Breast epithelium (tissue), 4 donors: Measurements from ENCODE around the gene UTP25. TPM values are rescaled to one million over a fixed set of nuclear protein-coding genes. Genes with fewer than 3 reads are reported as not detected.

Experiments used
- DNase-seq, 2 donors: peaks; one replicate each; pipeline ENCODE4 v3.0.0-alpha.2; 2019; ENCODE audit warnings: low spot score in 2 of 2
- H3K27ac ChIP-seq, 2 donors: fragments of 200-600 bp; sonication (generic) in 1 of 2; one replicate each; pipeline ENCODE4 v1.5.1; 2016 to 2019; ENCODE audit warnings: mild to moderate bottlenecking in 1 of 2
- H3K27me3 ChIP-seq, 2 donors: fragments of 200-600 bp; sonication (generic) in 1 of 2; one replicate each; pipeline versions ENCODE4 v1.5.1 to v1.6.0; 2017 to 2019; ENCODE audit warnings: control low read depth in 1 of 2, mild to moderate bottlenecking in 1 of 2
- H3K36me3 ChIP-seq: fragments of 200-600 bp; one replicate; pipeline ENCODE4 v1.5.1; 2019
- H3K4me1 ChIP-seq, 2 donors: fragments of 200-600 bp; sonication (generic); one replicate each; pipeline ENCODE4 v1.5.1; 2016 to 2019; ENCODE audit warnings: control low read depth in 1 of 2
- H3K4me3 ChIP-seq, 3 donors: fragments of 200-600 bp; sonication (generic); 1 replicate in 2 of 3; 2 replicates in 1 of 3; pipeline ENCODE4 v1.5.1; 2016 to 2019; ENCODE audit warnings: mild to moderate bottlenecking in 3 of 3, moderate library complexity in 2 of 3
- H3K9me3 ChIP-seq, 2 donors: fragments of 200-600 bp; sonication (generic) in 1 of 2; one replicate each; pipeline ENCODE4 v1.5.1; 2016 to 2019; ENCODE audit warnings: control low read depth in 1 of 2
- CTCF ChIP-seq, 3 donors: fragments of 450-650 bp; IDR thresholded peaks; one replicate each; pipeline ENCODE4 v1.5.1; 2016 to 2017; ENCODE audit warnings: antibody characterized with exemption in 3 of 3, mild to moderate bottlenecking in 3 of 3, moderate library complexity in 3 of 3
- POLR2A ChIP-seq: fragments of 450-650 bp; IDR thresholded peaks from one replicate; pipeline ENCODE4 v1.6.1; 2016; ENCODE audit warnings: antibody characterized with exemption, mild to moderate bottlenecking, moderate library complexity
- POLR2AphosphoS5 ChIP-seq, 3 donors: sonication (generic); formaldehyde crosslinking; IDR thresholded peaks; one replicate each; pipeline ENCODE4 v1.6.1; 2017; ENCODE audit warnings: antibody characterized with exemption in 3 of 3
- intact Hi-C: fragments of 100-400 bp; cut with DNase I; formaldehyde crosslinking; loops from one replicate; pipeline ENCODE4 v1.15.1; 2023; ENCODE audit warnings: low total_unique reads
- total RNA-seq, 3 donors: library from RNA; depleted of rRNA; stranded (reverse); fragments of >200 nt; gene quantifications; one replicate each; pipeline ENCODE4 v1.1.0, GENCODE V29; 2016

The UTP25 gene
- total RNA-seq, 3 donors from 2014 or later = 6.4 to 15.5 (median 11.1) TPM

GRCh38 chr1:209880031-209880430 is 52.3 kb downstream of the UTP25 start:
- H3K27me3 ChIP-seq = peaks cover 0 to 15% of the 10 kb centered on the region in 2 donors
- no peaks in the 10 kb centered on the region for H3K9me3 ChIP-seq
- no peak overlapping the region for H3K27ac ChIP-seq
- no peak overlapping the region for H3K4me3 ChIP-seq
- no peaks in the 10 kb centered on the region for H3K36me3 ChIP-seq
- TF ChIP-seq POLR2A (no peak), CTCF (IDR thresholded peaks at IDR 0.05) (no peak), POLR2AphosphoS5 (IDR thresholded peaks at IDR 0.05) (no peak)
- H3K4me1 ChIP-seq = no peaks in the 10 kb centered on the region
- DNase-seq = no peak
- intact Hi-C loops = no loop called here

- Histone ChIP-seq H3K9me3 (no peaks in the 10 kb centered on the region), H3K4me1 (no peaks in the 10 kb centered on the region), H3K27me3 (peaks cover 0 to 15% of the 10 kb centered on the region in 2 donors), H3K4me3 (no peak overlapping the region), H3K27ac (no peak overlapping the region), H3K36me3 (no peaks in the 10 kb centered on the region)
- TF ChIP-seq CTCF (IDR thresholded peaks at IDR 0.05) (no peak), POLR2AphosphoS5 (IDR thresholded peaks at IDR 0.05) (no peak), POLR2A (no peak)
- DNase-seq = no peak
- intact Hi-C loops = no loop called here
Observed at GRCh38 chr1:209881619-209882018, 53.8 kb downstream of the UTP25 start.

GRCh38 chr1:209882286-209882685 is 54.5 kb downstream of the UTP25 start:
- Histone ChIP-seq H3K4me1 (no peaks in the 10 kb centered on the region), H3K9me3 (no peaks in the 10 kb centered on the region), H3K36me3 (no peaks in the 10 kb centered on the region), H3K27ac (no peak overlapping the region), H3K27me3 (peaks cover 0 to 15% of the 10 kb centered on the region in 2 donors), H3K4me3 (no peak overlapping the region)
- intact Hi-C loops = no loop called here
- DNase-seq = no peak
- TF ChIP-seq CTCF (IDR thresholded peaks at IDR 0.05) = no peak
- TF ChIP-seq POLR2A = no peak
- TF ChIP-seq POLR2AphosphoS5 (IDR thresholded peaks at IDR 0.05) = no peak

- H3K4me3 ChIP-seq = no peak overlapping the region
- no peak overlapping the region for H3K27ac ChIP-seq
- DNase-seq = no peak
- intact Hi-C loops = no loop called here
- TF ChIP-seq POLR2A (no peak), CTCF (IDR thresholded peaks at IDR 0.05) (no peak), POLR2AphosphoS5 (IDR thresholded peaks at IDR 0.05) (no peak)
- no peaks in the 10 kb centered on the region for H3K36me3 ChIP-seq
- peaks cover 0 to 15% of the 10 kb centered on the region in 2 donors for H3K27me3 ChIP-seq
- no peaks in the 10 kb centered on the region for H3K4me1 ChIP-seq
- H3K9me3 ChIP-seq = no peaks in the 10 kb centered on the region
Observed at GRCh38 chr1:209882942-209883340, 55.2 kb downstream of the UTP25 start.

- H3K27ac ChIP-seq = no peak overlapping the region
- H3K4me1 ChIP-seq = no peaks in the 10 kb centered on the region
- no peak overlapping the region for H3K4me3 ChIP-seq
- no peak for DNase-seq
- no peak for TF ChIP-seq POLR2A
- TF ChIP-seq POLR2AphosphoS5 (IDR thresholded peaks at IDR 0.05) = no peak
- no peak for TF ChIP-seq CTCF (IDR thresholded peaks at IDR 0.05)
- H3K9me3 ChIP-seq = no peaks in the 10 kb centered on the region
- intact Hi-C loops = no loop called here
- H3K36me3 ChIP-seq = no peaks in the 10 kb centered on the region
- peaks cover 0 to 15% of the 10 kb centered on the region in 2 donors for H3K27me3 ChIP-seq
Observed at GRCh38 chr1:209883341-209883971, 55.7 kb downstream of the UTP25 start.
